ENCODE results near the gene B4GALNT4.

B4GALNT4 gene

GRCh38 chr11:429931-430456 lies 60.7 kb downstream of the B4GALNT4 start:
- H3K4me3 ChIP-seq (ENCODE audit: low read length), result no peak overlapping the region
- no peak overlapping the region for H3K9ac ChIP-seq (ENCODE audit: low read depth, low read length)
- no peaks in the 10 kb centered on the region for H3K9me3 ChIP-seq (ENCODE audit: insufficient read depth, low read depth, low read length)
- no peaks in the 10 kb centered on the region for H3K36me3 ChIP-seq (ENCODE audit: insufficient read depth, low read depth, low read length)
- peaks cover 3% of the 10 kb centered on the region; the same call in 1 of the 2 replicates for H3K27me3 ChIP-seq (ENCODE audit: insufficient read depth, low read length)
- H3K27ac ChIP-seq (ENCODE audit: low read length), result no peak overlapping the region
- no peaks in the 10 kb centered on the region for H3K4me1 ChIP-seq (ENCODE audit: insufficient read depth, low read length)
